NOMO-1 treated with DMSO at 0.1 percent for 48 hours (cell line): ENCODE data around the gene GRM7.

Experiments used
- DNase-seq: peaks from one replicate; lab custom pipeline; 2025; ENCODE audit not compliant: unreplicated experiment; lab: John Stamatoyannopoulos, UW

Gene GRM7

DNA sequence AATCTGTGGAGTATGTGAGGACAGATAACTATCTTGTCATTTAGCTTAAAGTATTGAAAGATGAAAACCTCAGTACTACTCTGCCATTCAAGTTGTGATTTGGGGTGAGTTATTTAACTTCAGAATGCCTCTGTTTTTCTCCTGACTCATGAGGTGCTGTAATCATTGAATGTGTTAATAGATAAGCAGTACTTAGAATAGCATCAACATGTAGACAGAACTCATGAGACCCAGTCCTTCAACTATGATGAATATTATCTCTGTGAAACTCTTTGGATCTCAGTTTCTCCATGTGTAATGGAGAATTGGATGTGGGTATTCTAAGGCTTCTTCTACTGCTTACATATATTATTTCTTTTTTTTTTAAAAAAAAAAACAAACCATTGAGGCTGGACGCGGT, 431.4 kb downstream of the GRM7 start:
- no peak for DNase-seq

DNA sequence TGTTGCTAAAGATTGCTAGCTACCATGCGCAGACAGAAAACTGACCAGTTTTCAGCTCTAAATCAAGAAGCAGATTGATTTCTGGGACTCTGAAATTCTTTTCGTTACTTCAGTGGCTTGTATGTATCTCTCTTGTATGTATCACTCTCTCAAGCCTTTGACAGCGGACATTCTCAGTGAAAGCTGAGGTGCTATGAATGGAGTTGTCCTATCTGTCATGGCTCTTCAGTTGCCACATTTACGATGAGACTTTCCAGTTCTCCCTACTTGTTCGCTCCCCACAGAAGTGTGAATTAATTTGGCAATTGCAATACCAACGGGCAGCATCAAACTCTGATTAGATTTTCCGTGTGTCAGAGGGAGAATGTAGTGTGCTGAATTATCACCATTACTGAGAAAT, 432.4 kb downstream of the GRM7 start:
- no peak for DNase-seq

DNA sequence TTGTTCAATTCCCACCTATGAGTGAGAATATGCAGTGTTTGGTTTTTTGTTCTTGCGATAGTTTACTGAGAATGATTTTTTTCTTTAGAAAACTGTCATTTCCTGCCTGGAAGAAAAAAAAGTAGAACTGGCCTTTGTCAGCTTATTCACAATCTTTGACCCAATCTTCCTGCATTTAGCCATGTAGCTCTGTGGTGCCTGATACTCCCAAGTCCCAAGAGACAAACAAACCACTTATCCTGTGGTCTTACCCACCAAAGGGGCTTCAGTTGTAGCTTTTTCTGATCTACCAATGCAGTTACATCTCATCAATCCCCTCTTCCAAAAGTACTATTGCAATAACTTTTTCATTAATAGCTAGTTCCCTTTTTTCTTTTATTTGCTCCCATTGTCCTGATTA, 444.6 kb downstream of the GRM7 start:
- DNase-seq = no peak

DNA sequence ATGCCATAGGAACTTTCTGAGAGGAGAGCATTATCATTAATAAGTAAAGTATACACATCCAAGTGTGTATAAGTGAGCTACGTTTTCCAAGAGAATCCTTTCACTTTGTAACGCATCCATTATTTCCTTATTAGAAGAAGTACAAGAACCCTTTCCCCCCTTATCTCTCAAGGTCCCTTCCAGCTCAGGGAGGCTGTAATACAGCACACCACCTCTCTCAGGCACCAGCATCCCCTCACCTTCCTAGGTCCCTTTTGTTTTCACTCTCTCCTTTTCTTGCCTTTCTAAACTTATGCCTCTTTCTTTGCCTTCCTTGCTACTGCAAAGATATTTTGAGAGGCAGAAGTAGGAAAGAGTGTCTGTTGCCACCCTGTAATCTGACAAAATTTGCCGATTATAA, 446.0 kb downstream of the GRM7 start:
- DNase-seq = no peak

DNA sequence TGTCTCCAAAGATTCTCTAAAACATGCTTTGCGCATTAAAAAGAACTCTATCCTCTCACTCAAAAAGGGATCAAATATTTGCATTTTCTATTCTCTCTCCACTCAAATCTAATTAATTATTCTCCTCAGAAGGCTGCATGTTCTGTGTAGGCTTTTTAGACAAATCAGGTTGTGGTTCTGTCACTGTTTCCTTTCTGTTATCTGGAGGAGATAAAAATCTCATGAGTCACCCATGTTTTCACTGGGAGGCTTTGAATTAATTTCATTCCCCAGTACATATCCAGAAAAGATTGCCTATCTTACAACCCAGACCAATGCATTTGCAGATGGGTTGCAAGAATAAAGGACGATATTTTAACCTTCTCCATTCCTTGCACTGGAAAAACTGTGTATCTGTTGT, 446.5 kb downstream of the GRM7 start:
- DNase-seq = no peak

DNA sequence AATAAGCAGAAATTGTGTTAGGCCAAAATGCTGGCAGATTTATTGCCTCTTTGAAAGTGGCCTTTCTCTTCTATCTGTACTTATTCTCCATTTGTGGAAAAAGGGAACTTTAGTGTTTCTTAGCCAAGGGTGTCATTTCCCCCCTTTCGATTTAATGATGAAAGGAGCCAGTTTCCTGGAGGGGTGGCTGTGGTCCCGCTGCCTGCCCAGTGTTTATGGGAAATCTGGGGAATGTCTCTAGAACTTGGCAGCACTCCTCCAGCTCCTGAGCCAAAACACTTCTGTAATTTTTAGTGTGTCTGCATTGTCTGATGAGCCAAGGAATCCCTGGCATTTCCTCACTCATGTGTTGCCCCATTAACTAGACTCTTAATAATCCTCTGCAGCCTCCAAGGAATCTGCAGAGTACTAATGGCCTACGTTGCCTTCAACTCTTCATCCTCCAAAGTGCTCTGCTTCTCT, 448.8 kb downstream of the GRM7 start:
- no peak for DNase-seq

DNA sequence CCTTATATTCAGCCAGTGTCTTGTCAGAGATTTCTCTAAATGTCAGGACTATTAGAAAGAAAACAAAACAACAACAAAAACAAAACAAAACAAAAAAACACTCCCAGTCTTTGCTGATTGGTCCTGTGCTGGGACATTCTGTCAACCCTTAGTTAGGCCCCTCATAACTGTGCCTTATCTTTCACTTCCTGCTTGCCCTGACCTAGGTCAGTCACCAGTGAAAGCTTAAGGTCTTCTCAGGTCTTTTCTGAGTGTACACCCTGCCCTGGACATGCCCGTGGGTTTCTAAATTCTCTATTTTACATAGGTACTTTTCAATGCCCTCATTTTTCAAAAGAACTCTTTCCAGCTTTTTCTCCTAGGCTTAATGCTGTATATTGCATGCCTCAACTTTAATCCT, 454.1 kb downstream of the GRM7 start:
- DNase-seq = no peak

DNA sequence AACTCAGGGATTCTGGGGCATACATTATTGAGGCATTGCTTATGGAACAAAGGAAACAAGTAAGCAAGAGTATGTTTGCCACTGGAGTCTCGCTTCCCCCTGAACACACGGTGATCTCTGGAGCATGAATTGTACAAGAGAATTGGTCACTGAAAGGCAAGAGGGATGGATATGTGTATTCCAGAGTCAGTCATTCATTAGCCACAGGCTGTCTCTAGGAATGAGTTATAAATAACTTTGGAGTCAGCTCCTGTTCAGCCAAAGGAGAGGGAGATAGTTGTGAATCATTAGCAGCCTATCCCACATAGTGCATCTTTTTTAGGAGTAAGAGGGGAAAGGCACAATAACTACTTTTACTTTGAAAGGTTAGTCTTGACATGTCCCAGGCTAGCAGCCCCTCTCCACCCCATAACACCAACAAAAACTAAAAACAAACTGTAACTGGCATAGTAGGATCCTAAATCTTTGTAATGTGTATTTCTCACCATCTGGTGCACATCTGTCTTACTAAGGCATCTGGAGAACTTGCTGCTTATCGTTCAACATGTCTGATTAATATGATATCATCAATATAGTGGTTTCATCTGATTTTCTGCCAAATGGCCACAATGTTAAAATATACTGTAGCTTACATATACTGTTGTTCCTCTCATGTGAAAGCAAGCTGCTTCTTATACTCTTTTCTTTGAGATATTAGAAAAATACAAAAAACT, 462.2 kb downstream of the GRM7 start:
- no peak for DNase-seq

DNA sequence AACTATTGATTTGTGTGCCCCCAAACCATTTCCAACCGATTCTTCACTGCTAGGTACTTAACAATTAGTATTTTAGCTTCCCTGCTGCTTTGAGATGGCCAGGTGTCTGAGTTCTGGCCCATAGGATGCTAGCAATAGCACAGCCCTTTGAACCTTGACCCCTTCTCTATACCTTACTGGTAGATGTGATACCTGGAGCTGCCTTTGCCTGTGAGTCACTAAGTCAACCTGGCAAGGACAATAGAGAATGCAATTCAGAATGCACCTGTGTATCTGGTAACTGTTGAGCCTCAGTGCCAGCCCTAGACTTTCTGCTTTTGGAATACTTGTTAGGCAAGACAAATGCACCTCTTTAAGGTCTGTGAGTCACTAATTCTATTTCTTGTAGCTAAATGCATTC, 467.4 kb downstream of the GRM7 start:
- DNase-seq = no peak

DNA sequence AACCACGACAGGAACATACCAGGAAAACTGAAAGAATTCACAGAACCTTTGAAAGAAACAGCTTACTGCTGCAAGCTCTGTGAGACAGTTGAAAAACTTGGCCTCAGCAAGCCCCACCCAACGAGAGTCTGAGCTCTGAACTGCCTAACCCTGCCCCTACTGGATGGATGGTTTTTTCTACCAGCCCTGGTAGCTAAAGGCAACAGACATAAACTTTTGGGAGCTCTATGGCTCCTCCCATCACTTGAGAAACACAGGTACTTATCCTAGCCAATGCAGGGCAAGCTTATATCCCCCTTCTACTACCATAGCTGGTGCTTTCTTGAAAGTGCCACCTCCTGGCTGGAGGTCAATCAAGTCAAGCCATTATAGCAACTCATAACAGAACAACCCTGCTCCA, 471.8 kb downstream of the GRM7 start:
- DNase-seq = no peak

DNA sequence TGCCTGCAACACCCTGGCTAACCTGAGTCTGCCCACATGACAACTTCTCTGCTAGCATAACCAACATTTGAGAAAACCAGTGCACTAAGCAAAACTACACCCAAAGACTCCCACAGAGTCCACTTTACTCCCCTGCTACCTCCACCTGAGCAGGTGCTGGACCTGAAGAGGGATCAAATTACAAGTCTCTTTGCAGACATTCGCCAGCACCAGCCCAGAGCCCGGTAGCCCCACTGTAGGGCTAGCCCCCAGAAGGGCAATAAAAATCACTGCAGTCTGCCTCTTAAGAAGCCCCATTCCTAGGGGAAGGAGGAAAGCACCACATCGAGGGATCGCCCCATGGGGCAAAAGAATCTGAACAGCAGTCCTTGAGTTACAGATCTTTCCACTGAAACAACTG, 472.2 kb downstream of the GRM7 start:
- no peak for DNase-seq

DNA sequence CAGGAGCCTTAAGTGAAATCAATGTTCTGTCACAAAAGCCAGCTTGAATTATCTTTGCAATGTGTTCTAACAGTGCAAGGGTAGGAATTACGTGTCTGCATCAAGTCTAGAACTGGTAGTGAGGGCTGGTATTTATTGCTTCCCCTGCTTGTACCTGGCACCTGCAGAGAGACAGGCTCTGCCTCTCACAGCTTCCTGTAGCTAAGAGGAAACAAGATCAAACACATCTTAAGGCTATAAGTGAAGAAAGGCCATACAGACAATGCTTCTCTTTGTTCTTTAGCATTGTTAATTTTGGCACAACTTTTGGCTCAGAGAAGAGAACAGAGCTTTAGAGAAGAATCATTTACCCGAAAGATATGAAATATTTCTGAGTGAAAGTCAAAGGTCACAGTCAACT, 479.9 kb downstream of the GRM7 start:
- no peak for DNase-seq

DNA sequence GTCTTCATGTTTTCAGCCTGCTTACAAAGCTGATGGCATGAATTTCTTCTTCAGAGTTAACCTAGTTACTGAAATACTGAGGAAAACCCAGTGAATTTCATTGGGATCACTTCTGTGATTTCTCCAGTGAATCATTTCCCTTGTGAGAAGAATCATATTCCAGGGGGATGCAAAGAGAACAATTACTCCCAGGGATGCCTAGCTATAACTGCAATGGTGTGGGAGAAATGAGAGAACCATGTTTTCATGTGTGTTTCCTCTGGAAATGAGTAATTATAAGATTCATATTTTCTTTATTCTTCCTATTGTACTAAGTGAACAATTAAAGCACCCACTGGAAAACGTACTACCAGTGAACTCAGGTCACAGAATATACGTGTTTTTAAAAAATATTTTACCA, 485.4 kb downstream of the GRM7 start:
- no peak for DNase-seq

DNA sequence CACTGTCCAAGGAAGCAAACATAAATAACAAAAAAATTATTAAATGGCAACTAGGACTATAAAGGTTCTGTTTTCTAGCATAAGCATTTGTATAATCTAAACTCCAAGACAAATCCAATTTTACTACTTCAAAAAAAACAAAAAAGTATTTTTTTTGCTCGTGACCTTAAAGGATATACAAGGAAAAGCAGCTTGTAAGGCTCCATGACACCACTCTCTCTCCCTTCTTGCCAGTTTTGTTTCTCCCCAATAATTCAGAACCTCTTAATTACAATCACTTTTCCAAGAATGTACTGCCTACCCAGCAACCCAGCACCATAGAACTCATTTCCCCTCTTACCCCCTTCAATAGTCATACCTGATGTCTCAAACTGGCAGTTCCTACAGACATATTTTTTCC, 496.2 kb downstream of the GRM7 start:
- DNase-seq = no peak

DNA sequence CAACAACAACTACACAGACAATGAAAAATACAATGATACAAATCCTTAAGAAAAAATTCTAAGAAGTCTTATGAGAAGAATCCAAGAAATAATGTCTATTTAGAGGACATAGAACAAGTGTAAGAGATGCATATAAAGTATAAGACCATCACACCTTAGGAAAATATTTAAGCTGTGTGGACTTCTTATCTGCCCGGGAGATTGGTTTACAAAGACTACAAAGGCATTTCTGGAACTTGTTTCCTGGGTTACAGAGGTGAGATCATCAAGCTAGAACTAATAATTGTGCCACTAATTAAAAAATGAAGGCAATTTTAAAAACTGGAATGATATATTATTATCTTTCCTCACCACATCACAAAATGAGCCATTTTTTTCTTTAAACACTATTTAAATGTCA, 507.1 kb downstream of the GRM7 start:
- DNase-seq = no peak

DNA sequence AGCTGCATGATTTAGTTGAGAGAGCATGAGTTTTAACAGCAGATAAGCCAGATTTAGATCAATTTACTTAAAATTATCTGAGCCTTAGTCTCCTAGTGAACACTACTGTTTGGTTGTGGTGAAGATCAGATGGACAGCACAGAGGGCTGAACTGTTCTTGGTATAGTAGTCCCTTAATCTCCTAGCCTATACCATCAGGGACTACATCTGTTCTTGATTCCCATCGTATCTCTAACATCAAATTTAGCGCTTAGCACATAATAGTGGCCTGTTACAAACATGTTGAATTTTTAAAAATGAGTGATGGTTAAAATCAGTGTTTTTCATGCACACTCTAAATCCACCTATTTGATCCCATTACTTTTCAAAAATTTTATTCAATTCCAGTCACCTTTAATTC, 507.7 kb downstream of the GRM7 start:
- DNase-seq = no peak

DNA sequence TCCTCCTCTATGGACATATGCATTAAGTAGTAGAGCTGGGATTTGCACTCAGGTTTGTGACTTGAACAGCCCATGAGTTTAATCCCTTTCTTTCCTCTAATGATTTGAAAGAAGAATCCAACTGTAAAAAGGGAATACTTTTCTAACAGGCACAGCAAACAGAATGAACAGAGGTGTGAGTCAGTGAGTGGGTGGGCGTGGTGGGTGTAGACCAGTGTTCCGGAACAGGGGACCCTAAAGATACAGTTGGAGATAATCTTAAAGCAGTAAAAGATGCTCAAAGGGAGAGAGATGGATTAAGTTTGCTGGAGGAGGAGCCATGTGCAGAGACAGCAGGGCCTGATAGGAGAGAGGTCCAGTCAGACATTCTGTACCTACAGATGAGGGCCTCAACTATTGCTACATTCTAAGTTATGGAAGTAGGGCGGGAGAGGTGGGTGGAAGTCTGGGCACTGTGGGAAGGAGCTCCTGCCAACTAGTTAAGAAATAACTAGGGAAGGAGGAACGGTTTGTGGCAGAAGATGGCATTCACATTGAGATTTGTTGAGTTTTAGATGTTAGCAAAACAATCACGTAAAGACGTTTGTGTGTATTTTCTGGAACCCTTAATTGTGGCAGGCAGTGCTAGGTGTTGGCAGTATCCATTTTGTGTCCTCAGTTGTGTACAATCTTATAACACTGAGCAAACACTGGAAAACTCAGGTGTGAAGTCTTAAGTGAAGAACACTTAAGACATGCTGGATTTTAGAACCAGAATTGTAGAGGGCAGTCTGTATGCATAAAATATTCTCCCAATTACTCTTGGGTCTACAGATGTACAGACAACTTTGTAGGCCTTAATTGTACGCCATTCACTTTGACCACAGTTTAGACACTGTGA, 511.0 kb downstream of the GRM7 start:
- DNase-seq = no peak

DNA sequence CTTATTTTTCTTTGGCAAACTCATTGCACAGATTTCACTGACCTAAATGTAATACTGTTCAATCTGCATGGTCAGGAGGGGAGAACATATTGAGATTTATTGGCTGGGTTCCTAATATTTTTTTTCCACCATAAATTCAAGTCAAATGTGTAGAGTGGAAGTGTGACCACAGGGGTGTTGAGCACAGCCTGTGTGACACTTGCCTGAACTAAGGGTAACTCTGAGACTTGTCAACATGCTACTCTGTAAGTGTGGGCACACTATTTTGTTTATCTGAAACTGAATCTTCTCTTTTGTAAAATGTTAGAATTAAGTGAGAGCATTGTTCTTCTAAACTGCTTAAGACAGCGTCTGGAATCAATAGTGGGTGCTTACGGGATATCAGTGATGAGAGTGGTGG, 516.2 kb downstream of the GRM7 start:
- DNase-seq = no peak

DNA sequence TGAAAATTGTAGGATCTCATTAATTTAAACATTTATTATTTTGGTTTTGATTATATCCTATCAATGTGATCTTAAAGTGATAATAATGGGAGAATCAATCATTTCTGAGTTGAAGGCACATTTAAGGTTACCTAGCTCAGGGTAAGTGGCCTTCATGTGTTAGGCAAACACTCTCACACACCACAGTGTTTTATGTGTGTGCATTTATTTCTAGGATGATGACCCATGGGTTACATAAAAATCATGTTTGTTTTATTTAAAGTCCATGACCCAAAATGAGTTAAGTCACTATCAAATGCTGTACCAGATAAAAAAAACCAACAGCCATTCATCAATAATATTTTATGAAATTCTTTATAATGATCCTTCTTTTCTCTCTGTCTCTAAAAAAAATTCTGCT, 520.8 kb downstream of the GRM7 start:
- DNase-seq = no peak

DNA sequence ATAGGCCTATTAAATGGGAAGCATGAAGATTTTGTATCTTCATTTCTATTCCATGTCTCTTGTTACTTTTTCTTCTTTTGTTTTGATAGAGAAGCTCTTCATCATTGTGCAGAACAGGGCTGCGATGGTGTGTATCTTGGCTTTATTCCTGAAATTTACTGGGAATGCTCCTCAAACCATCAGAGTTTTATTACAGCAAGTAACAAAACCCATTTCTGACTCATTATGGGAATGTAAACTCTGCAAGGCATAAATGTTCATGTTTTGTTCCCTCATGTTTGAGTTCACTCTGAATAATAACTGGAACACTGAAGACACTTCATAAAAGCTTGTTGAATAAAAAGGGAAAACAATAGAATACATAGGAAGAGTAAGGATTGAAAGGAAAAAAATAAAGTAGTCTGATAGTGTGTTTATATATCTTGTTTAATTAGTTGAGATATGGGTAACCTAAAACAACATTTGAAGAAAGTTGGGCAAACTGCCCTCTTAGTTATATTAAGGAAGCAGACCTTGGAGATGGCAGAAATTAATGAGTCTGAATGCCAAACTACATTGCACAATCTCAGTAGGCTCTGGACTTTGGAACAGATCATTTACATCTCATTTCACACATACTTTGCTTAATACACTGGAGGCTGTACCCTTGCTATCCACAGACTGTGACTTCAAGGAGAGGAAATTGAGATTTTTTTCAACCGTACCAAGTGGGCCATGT, 521.5 kb downstream of the GRM7 start:
- no peak for DNase-seq

DNA sequence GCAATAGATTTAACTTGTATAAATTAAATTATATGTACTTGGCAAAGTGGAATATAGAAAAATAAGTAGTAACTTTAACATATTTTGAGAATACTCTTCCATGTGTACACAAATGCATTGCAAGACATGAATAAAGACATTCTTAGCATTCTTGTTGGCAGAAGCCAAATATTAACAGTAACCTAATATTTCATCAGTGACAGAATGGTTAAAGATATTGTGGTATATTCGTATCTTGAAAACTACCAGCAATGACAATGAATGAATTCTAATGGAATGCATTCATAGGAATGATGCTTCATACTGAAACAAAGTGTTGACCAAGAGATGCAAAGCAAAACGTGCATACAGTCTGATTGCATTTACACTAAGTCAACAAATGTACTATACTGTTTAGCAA, 524.7 kb downstream of the GRM7 start:
- DNase-seq = no peak

DNA sequence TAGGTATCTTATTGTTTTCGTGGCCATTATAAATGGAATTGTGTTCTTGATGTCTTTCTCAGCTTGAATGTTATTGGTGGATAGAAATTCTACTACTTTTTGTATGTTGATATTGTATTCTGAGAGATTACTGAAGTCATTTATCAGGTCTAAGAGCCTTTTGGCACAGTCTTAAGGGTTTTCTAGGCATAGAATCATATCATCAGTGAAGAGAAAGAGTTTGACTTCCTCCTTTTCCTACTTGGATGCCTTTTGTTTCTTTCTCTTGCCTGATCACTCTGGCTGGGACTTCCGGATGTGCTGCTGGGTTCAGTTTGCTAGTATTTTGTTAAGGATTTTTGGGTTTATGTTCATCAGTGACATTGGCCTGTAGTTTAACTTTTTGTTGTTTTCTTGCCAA, 527.1 kb downstream of the GRM7 start:
- DNase-seq = no peak
